Fibroblast of lung (primary cell): Measurements from ENCODE around the gene DUSP16. TPM values are rescaled to one million over a fixed set of nuclear protein-coding genes. Genes with fewer than 3 reads are reported as not detected.

Experiments
- DNase-seq, 2 donors: peaks; one replicate each; pipeline versions ENCODE4 v3.0.0 to v3.0.0-alpha.2; 2010; ENCODE audit warnings: low read depth in 2 of 2
- H2AFZ ChIP-seq: 2 replicates; pipeline ENCODE4 v1.5.1; 2012; ENCODE audit warnings: low read length, control low read depth, inconsistent platforms
- H3K27ac ChIP-seq: 2 replicates; pipeline ENCODE4 v1.5.1; 2011; ENCODE audit warnings: low read length, control low read depth; ENCODE audit not compliant: insufficient read depth
- H3K27me3 ChIP-seq: 2 replicates; pipeline ENCODE4 v1.5.1; 2011; ENCODE audit warnings: mild to moderate bottlenecking, low read length; ENCODE audit not compliant: control insufficient read depth, insufficient read depth
- H3K36me3 ChIP-seq: 2 replicates; pipeline ENCODE4 v1.5.1; 2011; ENCODE audit warnings: low read length; ENCODE audit not compliant: control insufficient read depth, insufficient read depth
- H3K4me1 ChIP-seq: 2 replicates; pipeline ENCODE4 v1.5.1; 2011; ENCODE audit warnings: low read length; ENCODE audit not compliant: control insufficient read depth, insufficient read depth; ENCODE audit errors: extremely low read depth
- H3K4me2 ChIP-seq: 2 replicates; pipeline ENCODE4 v1.5.1; 2011; ENCODE audit warnings: low read length, control low read depth; ENCODE audit not compliant: insufficient read depth; ENCODE audit errors: extremely low read depth
- H3K4me3 ChIP-seq, 4 experiments: fragments of 200-600 bp in 1 of 4; sonication (generic) in 1 of 4; replicated peaks in 1 of 4; 2 replicates each; pipeline ENCODE4 v1.5.1; 2011 to 2016; ENCODE audit warnings: low read length in 4 of 4, low read depth in 3 of 4, mild to moderate bottlenecking in 3 of 4, control low read depth in 2 of 4, inconsistent platforms in 1 of 4, mixed read lengths in 1 of 4; ENCODE audit not compliant: insufficient read depth in 1 of 4; ENCODE audit errors: control extremely low read depth in 1 of 4
- H3K79me2 ChIP-seq: 2 replicates; pipeline ENCODE4 v1.5.1; 2012; ENCODE audit warnings: mild to moderate bottlenecking, low read length, inconsistent platforms; ENCODE audit not compliant: control insufficient read depth, insufficient read depth
- H3K9ac ChIP-seq: 2 replicates; pipeline ENCODE4 v1.5.1; 2011; ENCODE audit warnings: mild to moderate bottlenecking, low read length, control low read depth; ENCODE audit not compliant: insufficient read depth
- H3K9me3 ChIP-seq: 2 replicates; pipeline ENCODE4 v1.5.1; 2012; ENCODE audit warnings: low read depth, low read length; ENCODE audit not compliant: control insufficient read depth, insufficient read depth
- H4K20me1 ChIP-seq: 2 replicates; pipeline ENCODE4 v1.5.1; 2011; ENCODE audit warnings: low read length; ENCODE audit not compliant: control insufficient read depth, insufficient read depth; ENCODE audit errors: extremely low read depth
- EZH2 ChIP-seq: IDR thresholded peaks from 2 replicates; pipeline ENCODE4 v1.5.1; 2012; ENCODE audit warnings: low read length, control low read depth, mild to moderate bottlenecking; ENCODE audit errors: missing control alignments
- polyA plus RNA-seq, 2 donors: library from polyadenylated mRNA; depleted of rRNA in 1 of 2; stranded (reverse) in 1 of 2; unstranded in 1 of 2; fragments of >200 nt; gene quantifications; 2 replicates each; pipeline ENCODE4 v1.2.1, GENCODE V29; 2011 to 2012; ENCODE audit warnings: missing spikeins in 1 of 2
- total RNA-seq: library from RNA; depleted of rRNA; stranded (reverse); fragments of >200 nt; gene quantifications from 2 replicates; pipeline ENCODE4 v1.2.1, GENCODE V29; 2014
- TF ChIP-seq, protein P1 (sequence below), 2 donors: IDR thresholded peaks in 1 of 2; conservative IDR thresholded peaks in 1 of 2; 1 replicate in 1 of 2; 2 replicates in 1 of 2; pipeline ENCODE4 v1.5.1; 2011 to 2012; ENCODE audit warnings: low read length in 2 of 2, control low read depth in 1 of 2, inconsistent platforms in 1 of 2, low read depth in 1 of 2, mild to moderate bottlenecking in 1 of 2

DUSP16 gene
- total and polyA plus RNA-seq, 2 donors (not counting 1 experiment from before 2014, with no cell fraction given) = 9.4 to 15.2 TPM

DNA sequence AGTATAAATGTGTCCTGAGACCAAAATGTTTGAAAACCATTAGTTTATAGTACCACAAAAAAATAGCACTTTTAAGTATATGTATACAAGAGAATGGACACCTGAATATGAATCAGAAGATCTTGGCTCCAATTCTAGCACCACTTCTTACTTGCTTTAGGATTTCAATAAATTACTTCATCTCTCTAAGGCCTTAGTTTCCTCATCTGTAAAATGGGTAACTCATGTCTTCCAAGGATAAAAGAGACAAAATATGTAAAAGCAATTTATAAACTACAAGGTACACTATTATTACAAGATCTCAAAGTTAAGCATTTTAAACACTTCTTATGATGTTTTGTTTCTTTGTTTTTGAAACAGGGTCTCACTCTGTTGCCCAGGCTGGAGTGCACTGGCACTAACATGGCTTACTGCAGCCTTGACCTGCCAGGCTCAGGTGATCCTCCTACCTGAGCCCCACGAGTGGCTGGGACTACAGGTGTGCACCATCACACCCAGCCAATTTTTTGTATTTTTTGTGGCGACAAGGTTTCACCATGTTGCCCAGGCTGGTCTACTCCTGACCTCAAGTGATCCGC, 9.4 kb downstream of the DUSP16 start:
- H3K4me1 ChIP-seq = no peaks in the 10 kb centered on the region
- no peaks in the 10 kb centered on the region for H4K20me1 ChIP-seq
- H3K4me2 ChIP-seq = no peak overlapping the region
- H3K36me3 ChIP-seq = no peaks in the 10 kb centered on the region
- H3K27me3 ChIP-seq = no peaks in the 10 kb centered on the region
- TF ChIP-seq, protein P1, sequence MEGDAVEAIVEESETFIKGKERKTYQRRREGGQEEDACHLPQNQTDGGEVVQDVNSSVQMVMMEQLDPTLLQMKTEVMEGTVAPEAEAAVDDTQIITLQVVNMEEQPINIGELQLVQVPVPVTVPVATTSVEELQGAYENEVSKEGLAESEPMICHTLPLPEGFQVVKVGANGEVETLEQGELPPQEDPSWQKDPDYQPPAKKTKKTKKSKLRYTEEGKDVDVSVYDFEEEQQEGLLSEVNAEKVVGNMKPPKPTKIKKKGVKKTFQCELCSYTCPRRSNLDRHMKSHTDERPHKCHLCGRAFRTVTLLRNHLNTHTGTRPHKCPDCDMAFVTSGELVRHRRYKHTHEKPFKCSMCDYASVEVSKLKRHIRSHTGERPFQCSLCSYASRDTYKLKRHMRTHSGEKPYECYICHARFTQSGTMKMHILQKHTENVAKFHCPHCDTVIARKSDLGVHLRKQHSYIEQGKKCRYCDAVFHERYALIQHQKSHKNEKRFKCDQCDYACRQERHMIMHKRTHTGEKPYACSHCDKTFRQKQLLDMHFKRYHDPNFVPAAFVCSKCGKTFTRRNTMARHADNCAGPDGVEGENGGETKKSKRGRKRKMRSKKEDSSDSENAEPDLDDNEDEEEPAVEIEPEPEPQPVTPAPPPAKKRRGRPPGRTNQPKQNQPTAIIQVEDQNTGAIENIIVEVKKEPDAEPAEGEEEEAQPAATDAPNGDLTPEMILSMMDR (conservative IDR thresholded peaks at IDR 0.05 in 1 of 2, IDR thresholded peaks at IDR 0.05 in 1 of 2; ENCODE audit: low read depth in 1 of 2, low read length in 2 of 2) = no peak
- no peak for TF ChIP-seq EZH2
- H3K4me3 ChIP-seq = no peak overlapping the region
- no peak overlapping the region for H3K9ac ChIP-seq
- H3K9me3 ChIP-seq = no peaks in the 10 kb centered on the region
- H3K27ac ChIP-seq = no peak overlapping the region
- H3K79me2 ChIP-seq = peaks cover 3% of the 10 kb centered on the region
- DNase-seq = no peak
- H2AFZ ChIP-seq = no peak overlapping the region

DNA sequence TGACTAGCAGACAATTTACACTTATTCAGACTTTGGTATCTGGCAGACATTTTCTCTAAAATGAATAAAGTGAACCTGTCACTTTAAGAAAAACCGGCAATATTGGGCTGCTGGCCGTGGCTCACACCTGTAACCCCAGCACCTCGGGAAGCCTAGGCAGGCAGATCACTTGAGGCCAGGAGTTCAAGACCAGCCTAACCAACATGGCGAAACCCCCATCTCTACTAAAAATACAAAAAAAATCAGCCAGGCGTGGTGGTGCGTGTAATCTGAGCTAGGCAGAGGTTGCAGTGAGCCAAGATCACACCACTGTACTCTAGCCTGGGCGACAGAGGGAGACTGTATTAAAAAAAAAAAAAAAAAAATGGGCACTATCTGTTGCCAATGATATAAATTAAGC, 11.5 kb downstream of the DUSP16 start:
- no peak overlapping the region for H3K9ac ChIP-seq
- no peak overlapping the region for H3K4me2 ChIP-seq
- H3K27me3 ChIP-seq = no peaks in the 10 kb centered on the region
- no peak for DNase-seq
- no peaks in the 10 kb centered on the region for H3K4me1 ChIP-seq
- H3K36me3 ChIP-seq = no peaks in the 10 kb centered on the region
- no peak overlapping the region for H3K4me3 ChIP-seq
- H2AFZ ChIP-seq = no peak overlapping the region
- TF ChIP-seq EZH2 = no peak
- TF ChIP-seq, protein P1 (conservative IDR thresholded peaks at IDR 0.05 in 1 of 2, IDR thresholded peaks at IDR 0.05 in 1 of 2; ENCODE audit: low read depth in 1 of 2, low read length in 2 of 2) = no peak
- H3K9me3 ChIP-seq = no peaks in the 10 kb centered on the region
- peaks cover 3% of the 10 kb centered on the region for H3K79me2 ChIP-seq
- H3K27ac ChIP-seq = no peak overlapping the region
- no peaks in the 10 kb centered on the region for H4K20me1 ChIP-seq

DNA sequence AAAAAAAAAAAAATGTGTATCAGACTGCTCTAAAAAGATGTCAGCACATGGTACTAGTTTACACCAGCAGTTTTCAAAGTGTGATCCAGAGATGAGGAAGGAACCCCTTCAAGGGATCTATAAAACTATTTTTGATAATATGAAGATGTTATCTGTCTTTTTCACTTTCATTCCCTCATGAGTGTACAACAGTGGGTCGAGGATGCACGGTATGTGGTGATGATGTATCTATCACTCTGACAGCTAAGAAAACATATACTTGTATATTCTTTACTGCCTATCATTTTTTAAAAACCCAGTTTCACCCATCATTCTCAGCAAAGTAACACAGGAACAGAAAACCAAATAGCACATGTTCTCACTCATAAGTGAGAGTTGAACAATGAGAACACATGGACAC, 12.4 kb downstream of the DUSP16 start:
- Histone ChIP-seq H3K27me3 (no peaks in the 10 kb centered on the region), H3K79me2 (peaks cover 3% of the 10 kb centered on the region), H3K4me1 (no peaks in the 10 kb centered on the region), H4K20me1 (no peaks in the 10 kb centered on the region), H2AFZ (no peak overlapping the region), H3K9ac (no peak overlapping the region), H3K4me3 (no peak overlapping the region), H3K36me3 (no peaks in the 10 kb centered on the region), H3K9me3 (no peaks in the 10 kb centered on the region), H3K27ac (no peak overlapping the region), H3K4me2 (no peak overlapping the region)
- no peak for TF ChIP-seq EZH2
- TF ChIP-seq, protein P1 (conservative IDR thresholded peaks at IDR 0.05 in 1 of 2, IDR thresholded peaks at IDR 0.05 in 1 of 2; ENCODE audit: low read depth in 1 of 2, low read length in 2 of 2) = no peak
- DNase-seq = no peak
